ENCODE measurements around the gene TRIOBP. TPM values are rescaled to one million over a fixed set of nuclear protein-coding genes. Genes with fewer than 3 reads are reported as not detected.
A peak's percentile ranks its signal among the peaks of the same experiment; 100 is the strongest.

TRIOBP gene
- total and polyA plus RNA-seq, 2 donors (not counting 1 experiment from before 2014, with no cell fraction given) = 32.9 to 131 TPM

GRCh38 chr22:37768273-37768672 lies 71.4 kb downstream of the TRIOBP start:
- peaks cover 47% of the 10 kb centered on the region for H3K36me3 ChIP-seq (ENCODE audit: control insufficient read depth, insufficient read depth, low read length)
- H3K9ac ChIP-seq (ENCODE audit: insufficient read depth, low read length) = no peak overlapping the region
- no peaks in the 10 kb centered on the region for H3K27me3 ChIP-seq (ENCODE audit: control insufficient read depth, insufficient read depth, low read length)
- TF ChIP-seq CTCF (conservative IDR thresholded peaks at IDR 0.05 in 1 of 2, IDR thresholded peaks at IDR 0.05 in 1 of 2; ENCODE audit: low read depth in 1 of 2, low read length in 2 of 2) = peak; percentile 20 to 40
- TF ChIP-seq EZH2 (IDR thresholded peaks at IDR 0.05; ENCODE audit: low read length, missing control alignments) = no peak
- DNase-seq (ENCODE audit: low read depth in 2 of 2) = no peak
- H3K4me2 ChIP-seq (ENCODE audit: extremely low read depth, insufficient read depth, low read length) = no peak overlapping the region
- no peaks in the 10 kb centered on the region for H3K4me1 ChIP-seq (ENCODE audit: control insufficient read depth, extremely low read depth, insufficient read depth, low read length)
- no peak overlapping the region for H2AFZ ChIP-seq (ENCODE audit: low read length)
- no peaks in the 10 kb centered on the region for H3K9me3 ChIP-seq (ENCODE audit: control insufficient read depth, insufficient read depth, low read depth, low read length)
- H3K79me2 ChIP-seq (ENCODE audit: control insufficient read depth, insufficient read depth, low read length) = no peaks in the 10 kb centered on the region
- no peak overlapping the region for H3K4me3 ChIP-seq (replicated peaks in 1 of 4; ENCODE audit: control extremely low read depth in 1 of 4, insufficient read depth in 1 of 4, low read depth in 3 of 4, low read length in 4 of 4)
- no peaks in the 10 kb centered on the region for H4K20me1 ChIP-seq (ENCODE audit: control insufficient read depth, extremely low read depth, insufficient read depth, low read length)
- no peak overlapping the region for H3K27ac ChIP-seq (ENCODE audit: insufficient read depth, low read length)

GRCh38 chr22:37769056-37769455 lies 72.2 kb downstream of the TRIOBP start:
- H3K36me3 ChIP-seq (ENCODE audit: control insufficient read depth, insufficient read depth, low read length) = peaks cover 47% of the 10 kb centered on the region
- H3K27ac ChIP-seq (ENCODE audit: insufficient read depth, low read length) = no peak overlapping the region
- no peak overlapping the region for H3K4me3 ChIP-seq (replicated peaks in 1 of 4; ENCODE audit: control extremely low read depth in 1 of 4, insufficient read depth in 1 of 4, low read depth in 3 of 4, low read length in 4 of 4)
- H3K9ac ChIP-seq (ENCODE audit: insufficient read depth, low read length) = no peak overlapping the region
- H3K9me3 ChIP-seq (ENCODE audit: control insufficient read depth, insufficient read depth, low read depth, low read length) = no peaks in the 10 kb centered on the region
- H4K20me1 ChIP-seq (ENCODE audit: control insufficient read depth, extremely low read depth, insufficient read depth, low read length) = no peaks in the 10 kb centered on the region
- no peaks in the 10 kb centered on the region for H3K79me2 ChIP-seq (ENCODE audit: control insufficient read depth, insufficient read depth, low read length)
- no peak overlapping the region for H3K4me2 ChIP-seq (ENCODE audit: extremely low read depth, insufficient read depth, low read length)
- no peaks in the 10 kb centered on the region for H3K27me3 ChIP-seq (ENCODE audit: control insufficient read depth, insufficient read depth, low read length)
- no peak for TF ChIP-seq EZH2 (IDR thresholded peaks at IDR 0.05; ENCODE audit: low read length, missing control alignments)
- TF ChIP-seq CTCF (conservative IDR thresholded peaks at IDR 0.05 in 1 of 2, IDR thresholded peaks at IDR 0.05 in 1 of 2; ENCODE audit: low read depth in 1 of 2, low read length in 2 of 2) = no peak
- H3K4me1 ChIP-seq (ENCODE audit: control insufficient read depth, extremely low read depth, insufficient read depth, low read length) = no peaks in the 10 kb centered on the region
- DNase-seq (ENCODE audit: low read depth in 2 of 2) = no peak
- no peak overlapping the region for H2AFZ ChIP-seq (ENCODE audit: low read length)

- H3K4me2 ChIP-seq (ENCODE audit: extremely low read depth, insufficient read depth, low read length) = no peak overlapping the region
- no peak for DNase-seq (ENCODE audit: low read depth in 2 of 2)
- peaks cover 43% of the 10 kb centered on the region for H3K36me3 ChIP-seq (ENCODE audit: control insufficient read depth, insufficient read depth, low read length)
Observed at GRCh38 chr22:37771081-37771480, 74.2 kb downstream of the TRIOBP start.

More at GRCh38 chr22:37771081-37771480, 74.2 kb downstream of the TRIOBP start:
- H2AFZ ChIP-seq (ENCODE audit: low read length) = no peak overlapping the region
- no peak overlapping the region for H3K4me3 ChIP-seq (replicated peaks in 1 of 4; ENCODE audit: control extremely low read depth in 1 of 4, insufficient read depth in 1 of 4, low read depth in 3 of 4, low read length in 4 of 4)
- H3K79me2 ChIP-seq (ENCODE audit: control insufficient read depth, insufficient read depth, low read length) = no peaks in the 10 kb centered on the region
- H4K20me1 ChIP-seq (ENCODE audit: control insufficient read depth, extremely low read depth, insufficient read depth, low read length) = no peaks in the 10 kb centered on the region
- no peak overlapping the region for H3K9ac ChIP-seq (ENCODE audit: insufficient read depth, low read length)
- no peak overlapping the region for H3K27ac ChIP-seq (ENCODE audit: insufficient read depth, low read length)
- peaks cover 14% of the 10 kb centered on the region for H3K4me1 ChIP-seq (ENCODE audit: control insufficient read depth, extremely low read depth, insufficient read depth, low read length)
- H3K27me3 ChIP-seq (ENCODE audit: control insufficient read depth, insufficient read depth, low read length) = no peaks in the 10 kb centered on the region
- no peaks in the 10 kb centered on the region for H3K9me3 ChIP-seq (ENCODE audit: control insufficient read depth, insufficient read depth, low read depth, low read length)
- no peak for TF ChIP-seq EZH2 (IDR thresholded peaks at IDR 0.05; ENCODE audit: low read length, missing control alignments)
